Measurements from ENCODE around the gene COL23A1.
"Not testable (repeated sequence)": the region's sequence is repeated elsewhere in the genome, so short reads cannot be mapped to it uniquely, and the experiment has no call there.

COL23A1 gene

GRCh38 chr5:178319541-178320041 is 270.6 kb downstream of the COL23A1 start:
- no peak for DNase-seq (ENCODE audit: low spot score)

DNA sequence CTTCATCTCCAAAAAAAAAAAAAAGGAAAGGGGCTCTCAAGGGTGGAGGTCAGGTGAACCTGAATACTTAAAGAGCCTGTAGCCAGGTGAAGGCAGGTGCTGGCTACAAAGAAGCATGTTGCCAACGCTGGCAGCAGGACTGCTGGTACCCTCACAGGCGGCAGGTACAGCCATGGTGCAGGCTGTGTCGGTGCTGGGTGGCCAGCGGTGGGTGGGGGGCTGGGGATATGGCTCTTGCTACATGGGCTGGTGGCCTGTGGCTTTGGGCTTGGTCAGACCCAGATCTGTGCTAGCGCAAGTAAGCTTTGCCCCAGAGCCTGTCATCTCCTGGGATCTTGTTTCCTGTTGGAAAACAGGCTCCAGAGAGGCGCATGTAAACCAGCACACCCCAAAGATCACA is 271.3 kb downstream of the COL23A1 start:
- no peak for DNase-seq (ENCODE audit: low spot score)

DNA sequence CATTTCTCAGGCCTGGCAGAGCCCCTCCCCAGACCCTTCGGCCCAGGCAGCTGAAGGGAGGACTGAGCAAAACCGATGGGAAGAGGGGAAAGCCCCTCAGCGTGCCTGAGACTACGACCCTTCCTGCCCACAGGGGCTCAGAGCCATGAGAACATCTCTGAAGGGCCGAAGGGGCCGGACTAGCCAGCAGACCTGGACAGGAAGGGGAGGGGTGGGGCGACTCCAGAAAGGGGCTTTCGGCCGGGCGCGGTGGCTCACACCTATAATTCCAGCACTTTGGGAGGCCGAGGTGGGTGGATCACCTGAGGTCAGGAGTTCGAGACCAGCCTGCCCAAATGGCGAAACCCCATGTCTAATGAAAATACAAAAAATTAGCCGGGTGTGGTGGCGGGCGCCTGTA is 271.8 kb downstream of the COL23A1 start:
- no peak for DNase-seq (ENCODE audit: low spot score)

DNA sequence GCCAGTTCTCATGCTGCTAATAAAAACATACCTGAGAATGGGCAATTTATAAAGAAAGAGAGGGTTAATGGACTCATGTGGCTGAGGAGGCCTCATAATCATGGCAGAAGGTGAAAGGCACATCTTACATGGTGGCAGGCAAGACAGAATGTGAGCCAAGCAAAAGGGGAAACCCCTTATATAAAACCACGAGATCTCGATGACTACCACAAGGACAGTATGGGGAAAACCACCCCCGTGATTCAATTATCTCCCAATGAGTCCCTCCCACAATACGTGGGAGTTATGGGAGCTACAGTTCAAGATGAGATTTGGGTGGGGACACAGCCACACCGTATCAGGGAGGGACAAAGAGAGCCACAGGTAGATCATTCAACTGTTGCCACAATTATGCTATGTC is 272.5 kb downstream of the COL23A1 start:
- DNase-seq (ENCODE audit: low spot score) = not testable (repeated sequence)

DNA sequence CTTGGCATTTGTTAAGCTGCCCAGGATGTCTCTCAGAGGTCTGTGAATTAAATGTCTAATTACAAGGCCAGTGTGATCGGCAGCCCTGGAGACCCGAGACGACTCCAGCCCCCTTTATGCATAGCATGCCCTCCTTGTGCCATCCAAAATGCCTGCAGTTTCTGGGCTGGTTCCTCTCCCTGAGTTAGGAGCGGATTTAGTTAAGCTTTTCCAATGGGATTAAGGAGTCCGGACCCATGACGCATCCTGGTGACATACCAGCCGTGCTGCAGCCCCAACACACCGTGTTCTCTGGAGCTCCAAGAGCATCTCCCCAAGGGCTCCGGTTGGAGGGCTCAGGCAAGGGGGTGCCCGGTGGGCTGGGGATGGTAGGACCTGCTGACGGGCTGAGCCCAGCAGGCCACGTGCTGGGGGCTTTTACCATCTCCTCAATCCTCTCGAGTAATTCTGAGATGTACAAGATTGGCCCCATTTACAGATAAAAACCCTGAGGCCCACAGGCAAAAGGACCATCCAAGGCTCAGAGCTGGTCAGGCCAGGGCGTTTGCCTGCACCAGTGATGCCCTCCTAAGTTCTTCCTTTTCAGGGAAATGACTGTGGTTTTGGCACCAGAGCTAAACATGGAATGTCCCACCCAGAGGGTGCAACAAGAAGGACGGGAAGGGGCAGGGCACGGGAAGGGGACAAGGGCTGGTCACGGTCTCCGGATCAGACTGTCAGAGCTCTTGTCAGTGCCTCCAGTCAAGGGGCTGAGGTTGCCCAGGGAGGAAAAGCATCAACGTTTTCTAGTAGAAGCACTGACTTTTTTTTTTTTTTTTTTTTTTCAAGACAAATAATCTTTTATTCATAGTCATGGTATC is 275.0 kb downstream of the COL23A1 start:
- no peak for DNase-seq (ENCODE audit: low spot score)

DNA sequence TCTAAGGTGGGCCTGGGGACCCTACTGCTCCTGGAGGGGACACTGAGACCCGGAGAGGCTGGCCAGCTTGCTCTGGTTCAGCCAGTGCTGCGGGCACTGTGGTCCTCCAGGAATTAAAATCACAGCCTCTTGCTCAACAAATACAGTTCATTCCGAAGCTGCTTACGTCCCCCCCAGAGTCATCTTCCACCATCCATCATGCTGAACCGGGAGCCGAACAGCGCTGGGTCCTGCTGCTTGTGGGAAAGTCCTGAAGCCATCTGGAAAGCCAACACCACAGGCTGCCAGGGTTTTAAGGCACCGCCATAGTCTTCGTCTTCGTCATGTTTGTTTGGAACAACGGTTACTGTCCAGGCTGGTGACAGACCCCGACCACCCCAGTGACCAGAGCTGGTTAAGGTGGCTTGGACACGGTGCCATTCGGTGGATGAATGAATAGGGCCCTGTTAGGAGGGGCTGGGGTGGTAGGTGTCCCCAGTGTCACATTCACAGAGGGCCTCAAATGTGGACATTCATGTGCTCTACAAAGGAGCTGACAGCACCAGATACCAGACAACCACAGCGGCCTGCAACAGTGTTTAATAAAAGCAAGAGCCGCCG is 276.0 kb downstream of the COL23A1 start:
- no peak for DNase-seq (ENCODE audit: low spot score)

DNA sequence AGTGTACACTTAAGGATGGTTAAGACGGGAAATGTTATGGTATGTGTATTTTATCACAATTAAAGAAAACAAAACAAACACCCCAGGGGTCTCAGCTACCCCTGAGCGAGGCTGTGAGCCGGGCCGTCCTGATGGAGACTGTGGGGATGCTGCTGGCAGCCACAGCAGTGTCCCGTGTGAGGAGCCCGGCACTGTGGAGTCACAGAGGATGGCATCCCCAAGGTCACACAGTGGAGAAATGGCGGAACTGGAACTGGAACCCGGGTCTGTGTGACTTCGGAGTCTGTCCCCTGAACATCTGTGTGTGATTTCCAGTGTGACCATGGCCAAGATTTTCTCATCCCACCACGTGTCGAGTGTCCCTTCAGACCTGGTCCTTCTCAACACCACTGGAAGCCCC is 276.9 kb downstream of the COL23A1 start:
- no peak for DNase-seq (ENCODE audit: low spot score)

DNA sequence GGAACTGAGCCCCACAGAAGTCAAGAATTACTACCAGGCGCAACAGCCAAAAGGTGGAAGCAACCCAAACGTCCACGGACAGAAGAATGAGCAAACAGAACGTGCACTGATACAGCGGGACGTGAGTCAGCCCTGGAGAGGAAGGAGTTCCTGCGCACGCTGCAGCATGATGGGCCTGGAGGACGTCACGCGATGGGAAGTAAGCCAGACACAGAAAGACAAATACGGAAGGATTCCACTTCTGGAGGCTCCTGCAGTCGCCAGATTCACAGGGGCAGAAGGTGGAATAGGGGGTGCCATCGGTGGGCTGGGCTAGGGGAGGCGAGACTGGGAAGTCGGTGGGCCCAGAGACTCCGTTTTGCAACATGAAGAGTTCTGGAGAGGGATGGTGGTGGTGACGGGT is 277.3 kb downstream of the COL23A1 start:
- DNase-seq (ENCODE audit: low spot score) = no peak

DNA sequence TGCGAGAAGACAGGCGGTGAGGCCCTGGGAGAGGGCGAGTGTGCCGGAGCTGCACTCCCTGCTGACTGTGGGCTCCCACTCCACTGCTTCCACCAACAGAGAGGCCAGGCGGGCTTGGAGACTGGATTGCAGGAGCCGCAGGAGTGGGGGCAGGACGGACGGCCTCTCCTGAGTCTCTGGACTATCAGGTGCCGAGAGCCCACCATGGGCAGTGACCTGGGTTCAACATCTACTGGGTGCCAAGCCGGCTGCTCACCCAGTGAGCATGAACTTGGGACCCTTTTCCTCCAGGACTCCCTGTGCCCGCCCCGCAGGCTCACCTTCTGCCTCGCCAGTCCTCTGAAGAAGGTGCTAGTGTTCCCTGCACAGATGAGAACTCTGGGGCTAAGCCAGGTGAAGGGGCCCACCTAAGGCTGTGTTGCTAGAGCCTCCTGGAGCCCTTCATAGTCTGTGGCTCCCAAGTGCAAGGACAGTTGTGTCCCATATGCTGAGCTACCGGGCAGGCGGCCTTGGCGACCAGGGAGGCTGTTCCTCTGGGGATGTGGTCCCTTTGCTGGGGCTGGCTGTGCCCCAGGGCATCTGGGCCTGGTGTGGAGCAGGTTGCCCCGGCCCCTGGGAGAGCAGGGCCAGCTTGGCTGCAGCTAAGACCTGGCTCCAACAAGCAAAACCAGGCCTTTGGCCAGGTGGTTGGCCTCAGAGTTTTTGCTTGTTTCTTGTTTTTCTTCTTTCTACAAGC is 279.9 kb downstream of the COL23A1 start:
- DNase-seq (ENCODE audit: low spot score) = no peak

GRCh38 chr5:178309271-178310013 is 280.8 kb downstream of the COL23A1 start:
- no peak for DNase-seq (ENCODE audit: low spot score)

- DNase-seq (ENCODE audit: low spot score) = no peak
These were observed 281.6 kb downstream of the COL23A1 start for GRCh38 chr5:178308541-178309092.

- no peak for DNase-seq (ENCODE audit: low spot score)
These were observed 282.7 kb downstream of the COL23A1 start for GRCh38 chr5:178307267-178308045.

DNA sequence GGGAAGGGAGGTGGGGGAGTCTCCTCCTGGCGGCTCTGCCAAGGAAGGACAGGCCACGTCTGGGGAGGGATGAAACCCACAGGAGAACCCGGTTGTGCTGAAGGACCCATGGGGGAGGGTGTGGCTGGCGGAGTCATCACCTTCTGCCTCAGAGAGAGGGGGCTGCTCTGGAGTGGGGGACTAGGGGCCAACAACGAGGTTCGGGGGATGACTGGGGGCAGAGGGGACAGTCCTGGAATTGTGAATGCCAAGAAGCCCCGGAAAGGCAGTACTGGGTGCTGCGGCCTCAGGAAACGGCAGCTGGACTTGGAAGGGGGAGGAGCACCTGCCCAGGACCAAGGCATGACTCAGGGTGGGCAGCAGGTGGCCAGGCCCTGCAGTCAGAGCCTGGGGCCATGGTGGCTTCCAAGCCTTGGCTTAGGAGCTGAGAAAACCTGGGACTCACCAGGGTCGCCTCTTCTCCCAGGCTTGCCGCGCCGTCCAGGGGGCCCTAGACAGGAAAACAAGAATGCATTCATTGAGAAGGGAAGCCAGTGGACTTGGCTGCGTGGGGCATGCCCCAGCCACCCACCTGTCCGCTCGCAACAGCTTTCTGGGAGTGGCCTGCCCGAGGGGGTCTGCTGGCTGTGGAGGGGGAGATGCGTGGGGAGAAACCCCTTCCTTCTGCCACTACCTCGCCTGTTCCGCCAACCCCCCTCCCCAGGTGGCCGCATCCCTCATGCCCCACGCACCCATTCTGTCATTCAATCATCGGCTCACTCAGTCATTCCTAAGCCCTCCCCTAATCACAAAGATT is 283.6 kb downstream of the COL23A1 start:
- DNase-seq (ENCODE audit: low spot score) = no peak

DNA sequence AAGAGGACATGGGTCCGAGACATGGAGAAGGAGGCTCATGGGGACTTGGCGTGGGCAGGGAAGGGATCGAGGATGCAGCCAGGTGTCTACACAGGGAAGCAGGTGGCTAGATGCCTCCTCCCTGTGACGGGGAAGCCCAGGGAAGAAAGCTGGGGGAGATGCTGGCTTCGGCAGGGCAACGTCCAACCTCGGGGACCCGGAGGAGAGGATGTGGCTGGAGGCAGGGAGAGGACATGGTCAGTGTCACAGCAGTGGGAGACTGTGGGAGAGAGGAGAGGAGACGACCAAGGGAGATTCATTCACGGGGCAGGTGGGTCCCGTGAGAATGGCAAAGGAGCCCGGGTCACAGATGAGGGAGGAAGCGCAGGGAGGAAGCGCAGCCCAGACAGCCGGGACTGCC is 284.4 kb downstream of the COL23A1 start:
- DNase-seq (ENCODE audit: low spot score) = no peak

GRCh38 chr5:178304761-178305645 is 285.2 kb downstream of the COL23A1 start:
- no peak for DNase-seq (ENCODE audit: low spot score)

DNA sequence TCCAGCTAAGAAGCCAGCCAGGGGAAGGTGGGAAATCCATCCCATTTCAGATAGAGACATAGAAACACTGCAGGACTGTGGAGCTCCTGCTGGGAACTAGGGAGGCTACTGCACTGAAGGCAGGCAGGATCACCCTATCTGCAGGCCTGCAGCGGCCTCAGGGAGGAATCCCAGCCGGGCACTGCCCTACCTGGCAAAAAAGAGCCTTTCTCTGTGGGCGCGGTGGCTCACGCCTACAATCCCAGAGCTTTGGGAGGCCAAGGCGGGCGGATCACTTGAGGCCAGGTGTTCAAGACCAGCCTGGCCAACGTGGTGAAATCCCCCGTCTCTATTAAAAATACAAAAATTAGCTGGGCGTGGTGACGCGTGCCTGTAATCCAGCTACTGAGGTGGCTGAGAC is 286.2 kb downstream of the COL23A1 start:
- DNase-seq (ENCODE audit: low spot score) = no peak

GRCh38 chr5:178302321-178302720 is 287.9 kb downstream of the COL23A1 start:
- DNase-seq (ENCODE audit: low spot score) = not testable (repeated sequence)

- DNase-seq (ENCODE audit: low spot score) = no peak
These were observed 288.6 kb downstream of the COL23A1 start for GRCh38 chr5:178301641-178302040.

DNA sequence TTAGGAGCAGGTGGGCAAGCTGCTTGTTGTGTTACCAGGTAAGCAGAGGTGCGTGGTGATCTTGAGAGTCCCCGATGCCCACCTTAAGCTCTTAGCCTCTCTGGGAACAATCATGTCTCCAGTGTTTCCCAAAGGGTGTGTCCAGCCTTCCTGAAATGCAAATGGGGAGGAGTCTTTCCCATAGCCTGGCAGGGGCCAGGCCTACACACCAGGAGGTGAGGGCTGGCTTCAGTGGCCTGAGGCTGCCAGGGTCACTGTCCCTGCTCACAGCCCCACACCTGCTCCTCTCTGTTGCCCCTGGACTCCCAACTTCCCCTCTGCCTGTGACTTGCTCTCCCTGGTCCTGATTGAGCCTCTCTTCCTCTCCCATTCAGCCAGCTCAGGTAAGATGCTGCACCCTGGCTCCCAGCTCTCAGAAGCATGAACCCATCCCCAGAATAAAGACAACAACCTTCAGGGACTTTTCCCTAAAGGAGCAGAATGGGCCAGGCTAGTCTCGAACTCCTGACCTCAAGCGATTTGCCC is 291.8 kb downstream of the COL23A1 start:
- no peak for DNase-seq (ENCODE audit: low spot score)

Measured in NAMALWA (cell line).